ENCODE measurements around the gene PLTP.

Gene PLTP

GRCh38 chr20:45947110-45947866, 35.3 kb upstream of the PLTP start:
- no peak overlapping the region for H2AFZ ChIP-seq
- no peak overlapping the region for H3K9ac ChIP-seq
- H3K4me2 ChIP-seq (ENCODE audit: low read length), result no peak overlapping the region
- H3K4me1 ChIP-seq, result no peaks in the 10 kb centered on the region
- no peaks in the 10 kb centered on the region for H3K79me2 ChIP-seq
- H3K27me3 ChIP-seq (ENCODE audit: control insufficient read depth, insufficient read depth, low read length), result no peaks in the 10 kb centered on the region
- H3K4me3 ChIP-seq (ENCODE audit: low read depth, low read length), result no peak overlapping the region
- no peaks in the 10 kb centered on the region for H3K36me3 ChIP-seq (ENCODE audit: control insufficient read depth, insufficient read depth, low read length)
- no peak for TF ChIP-seq CTCF (IDR thresholded peaks at IDR 0.05)
- no peak overlapping the region for H3K27ac ChIP-seq
- H3K9me3 ChIP-seq (ENCODE audit: control insufficient read depth, low read length), result no peaks in the 10 kb centered on the region

- Histone ChIP-seq H3K36me3 (ENCODE audit: control insufficient read depth, insufficient read depth, low read length) (no peaks in the 10 kb centered on the region), H3K4me1 (no peaks in the 10 kb centered on the region), H3K27ac (no peak overlapping the region)
These were observed 34.4 kb upstream of the PLTP start for GRCh38 chr20:45946149-45946970.

GRCh38 chr20:45945678-45946148, 33.8 kb upstream of the PLTP start:
- Histone ChIP-seq H3K36me3 (ENCODE audit: control insufficient read depth, insufficient read depth, low read length) (no peaks in the 10 kb centered on the region), H3K4me2 (ENCODE audit: low read length) (no peak overlapping the region), H3K4me3 (ENCODE audit: low read depth, low read length) (no peak overlapping the region), H3K27ac (no peak overlapping the region), H3K9me3 (ENCODE audit: control insufficient read depth, low read length) (no peaks in the 10 kb centered on the region), H3K79me2 (no peaks in the 10 kb centered on the region), H3K27me3 (ENCODE audit: control insufficient read depth, insufficient read depth, low read length) (no peaks in the 10 kb centered on the region), H3K4me1 (no peaks in the 10 kb centered on the region), H3K9ac (no peak overlapping the region), H2AFZ (no peak overlapping the region)
- TF ChIP-seq CTCF (IDR thresholded peaks at IDR 0.05), result no peak

More at GRCh38 chr20:45946149-45946970, 34.4 kb upstream of the PLTP start:
- H2AFZ ChIP-seq, result no peak overlapping the region
- H3K4me2 ChIP-seq (ENCODE audit: low read length), result no peak overlapping the region
- H3K79me2 ChIP-seq, result no peaks in the 10 kb centered on the region
- no peak overlapping the region for H3K9ac ChIP-seq
- no peak for TF ChIP-seq CTCF (IDR thresholded peaks at IDR 0.05)
- H3K9me3 ChIP-seq (ENCODE audit: control insufficient read depth, low read length), result no peaks in the 10 kb centered on the region
- H3K4me3 ChIP-seq (ENCODE audit: low read depth, low read length), result no peak overlapping the region
- H3K27me3 ChIP-seq (ENCODE audit: control insufficient read depth, insufficient read depth, low read length), result no peaks in the 10 kb centered on the region

- H3K27me3 ChIP-seq (ENCODE audit: control insufficient read depth, insufficient read depth, low read length), result no peaks in the 10 kb centered on the region
- no peak overlapping the region for H3K4me3 ChIP-seq (ENCODE audit: low read depth, low read length)
- no peak overlapping the region for H2AFZ ChIP-seq
- H3K9me3 ChIP-seq (ENCODE audit: control insufficient read depth, low read length), result no peaks in the 10 kb centered on the region
- TF ChIP-seq CTCF (IDR thresholded peaks at IDR 0.05), result no peak
- H3K9ac ChIP-seq, result no peak overlapping the region
- H3K4me2 ChIP-seq (ENCODE audit: low read length), result no peak overlapping the region
- no peaks in the 10 kb centered on the region for H3K36me3 ChIP-seq (ENCODE audit: control insufficient read depth, insufficient read depth, low read length)
- H3K4me1 ChIP-seq, result no peaks in the 10 kb centered on the region
- no peak overlapping the region for H3K27ac ChIP-seq
- no peaks in the 10 kb centered on the region for H3K79me2 ChIP-seq
These were observed 33.2 kb upstream of the PLTP start for GRCh38 chr20:45944965-45945677.
